T-helper 2 cell (primary cell): ENCODE measurements around the gene TPM1.
"Not testable (repeated sequence)": the region's sequence is repeated elsewhere in the genome, so short reads cannot be mapped to it uniquely, and the experiment has no call there.

Experiments used
- DNase-seq, 5 experiments: peaks; one replicate each; pipeline versions ENCODE4 v3.0.0 to v3.0.0-alpha.2; 2012 to 2022

TPM1 gene

DNA sequence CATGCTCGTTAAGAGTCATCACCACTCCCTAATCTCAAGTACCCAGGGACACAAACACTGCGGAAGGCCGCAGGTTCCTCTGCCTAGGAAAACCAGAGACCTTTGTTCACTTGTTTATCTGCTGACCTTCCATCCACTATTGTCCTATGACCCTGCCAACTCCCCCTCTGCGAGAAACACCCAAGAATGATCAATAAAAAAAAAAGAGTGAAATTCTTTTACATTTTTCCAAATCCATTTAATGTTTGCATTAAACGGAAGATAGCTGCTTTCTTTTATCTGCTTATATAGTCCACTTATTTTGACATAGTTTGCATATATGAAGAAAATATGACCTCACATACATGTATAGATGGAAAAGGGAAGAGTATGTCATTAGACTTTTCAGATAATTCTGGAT is 57.0 kb downstream of the TPM1 start:
- not testable (repeated sequence) for DNase-seq

DNA sequence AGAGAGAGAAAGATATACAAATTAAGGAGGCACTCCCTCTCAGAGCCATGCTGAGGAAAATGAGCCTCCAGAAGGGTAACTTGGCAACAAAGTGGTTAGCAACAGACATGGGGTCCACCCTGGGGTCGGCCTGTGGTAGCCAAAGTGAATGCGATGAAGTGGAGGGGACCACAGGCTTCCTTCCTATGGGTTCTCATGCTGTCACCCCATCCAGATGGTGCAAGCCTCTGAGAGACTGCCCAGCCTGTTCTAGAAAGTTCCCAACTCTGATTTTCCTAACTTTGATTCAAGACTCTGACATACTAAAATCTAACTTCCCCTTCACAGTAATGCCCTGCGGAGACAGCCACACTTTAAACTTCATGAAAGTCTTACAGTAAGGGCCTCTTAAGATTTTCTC is 60.9 kb downstream of the TPM1 start:
- no peak for DNase-seq

DNA sequence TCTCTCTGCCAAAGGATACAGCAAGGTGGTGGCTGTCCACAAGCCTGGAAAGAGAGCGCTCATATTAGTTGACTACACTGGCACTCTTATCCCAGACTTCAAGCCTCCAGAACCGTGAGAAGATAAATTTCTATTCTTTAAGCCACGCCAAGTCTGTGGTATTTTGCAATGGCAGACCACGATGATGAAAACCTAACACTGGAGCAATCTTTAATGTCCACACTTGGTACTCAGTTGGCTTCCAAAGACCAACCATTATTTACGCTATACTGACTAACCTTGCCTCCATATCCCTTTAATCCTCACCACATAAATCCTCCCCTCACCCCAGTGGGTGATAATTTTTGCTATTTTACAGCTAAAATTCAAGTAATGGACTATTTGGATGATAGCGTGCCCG is 62.2 kb downstream of the TPM1 start:
- DNase-seq = no peak

GRCh38 chr15:63105354-63105753 is 62.8 kb downstream of the TPM1 start:
- DNase-seq = not testable (repeated sequence)

- no peak for DNase-seq
Observed at GRCh38 chr15:63107895-63108546, 65.5 kb downstream of the TPM1 start.

DNA sequence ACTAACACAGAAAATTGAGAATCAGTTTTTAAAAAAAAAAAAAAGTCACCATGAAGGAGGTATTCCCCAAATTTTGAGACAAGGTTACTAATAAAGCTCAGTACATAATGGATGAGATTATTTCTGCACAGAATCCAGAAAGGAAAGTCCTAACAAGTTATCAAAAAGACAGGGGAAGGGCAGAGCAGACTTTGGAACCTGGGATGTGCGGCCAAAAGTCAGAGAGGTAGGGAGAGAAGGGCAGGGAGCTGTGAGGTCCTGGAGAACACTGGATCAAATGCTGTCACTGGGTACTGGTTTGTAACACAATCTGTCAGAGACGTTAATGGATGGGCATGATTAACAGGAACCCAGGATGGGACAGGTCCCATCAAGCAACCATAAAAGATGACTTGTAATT is 67.0 kb downstream of the TPM1 start:
- no peak for DNase-seq

- no peak for DNase-seq
Observed at GRCh38 chr15:63109920-63110319, 67.4 kb downstream of the TPM1 start.

DNA sequence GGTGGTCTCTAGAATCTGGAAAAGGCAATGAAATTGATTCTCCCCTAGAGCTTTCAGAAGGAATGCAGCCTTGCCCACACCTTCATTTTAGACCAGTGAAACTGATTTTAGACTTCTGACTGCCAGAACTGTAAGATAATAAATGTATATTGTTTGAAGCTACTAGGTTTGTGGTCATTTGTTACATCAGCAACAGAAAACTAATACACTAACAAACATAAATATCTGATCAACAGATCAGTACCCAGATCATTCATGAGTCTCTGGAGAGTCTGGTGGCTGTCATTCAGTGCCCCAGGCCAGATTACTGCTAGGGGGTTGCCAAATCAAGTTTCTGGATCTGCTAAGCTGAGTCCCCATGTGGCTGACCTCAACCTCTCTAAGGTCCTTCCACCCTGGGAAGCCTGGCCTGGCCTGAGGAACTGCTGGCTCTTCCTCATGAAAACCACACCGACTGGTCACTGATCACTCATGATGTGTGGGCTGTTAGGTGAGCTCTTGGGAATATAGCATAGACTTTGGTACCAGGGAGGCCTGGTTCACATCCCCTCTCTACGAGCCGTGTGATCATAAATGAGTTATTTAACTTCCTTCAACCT is 68.0 kb downstream of the TPM1 start:
- no peak for DNase-seq

DNA sequence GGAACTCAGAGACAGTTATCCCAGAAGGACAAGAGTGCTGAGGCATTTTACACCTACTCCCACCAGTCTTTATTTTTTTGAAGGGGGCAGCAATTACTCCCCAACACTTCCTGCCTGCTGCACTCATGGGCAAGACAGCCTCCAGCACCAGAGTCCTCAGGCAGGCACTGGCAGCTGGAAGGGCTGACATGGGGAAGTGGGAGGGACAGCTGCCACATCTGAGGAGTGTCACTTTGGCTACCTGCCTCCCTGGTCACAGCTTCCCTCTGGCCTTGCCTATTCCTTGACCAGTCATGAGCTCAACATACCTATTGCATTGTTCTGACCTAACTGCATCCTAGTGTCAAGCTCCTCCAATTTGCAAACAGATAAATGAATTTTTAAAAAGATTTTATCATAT is 68.9 kb downstream of the TPM1 start:
- no peak for DNase-seq

GRCh38 chr15:63112871-63113270 is 70.3 kb downstream of the TPM1 start:
- DNase-seq = no peak

- DNase-seq = no peak
Observed at GRCh38 chr15:63114465-63114864, 71.9 kb downstream of the TPM1 start.
